GM18511 (cell line): ENCODE data around the gene IQCH.
"Not testable (repeated sequence)": the region's sequence is repeated elsewhere in the genome, so short reads cannot be mapped to it uniquely, and the experiment has no call there.

Source experiments
- ATAC-seq: cut with Tn5 transposase; IDR thresholded peaks from one replicate; pipeline ENCODE4 v1.9.1; 2021; ENCODE audit warnings: mild to moderate bottlenecking, moderate library complexity; ENCODE audit not compliant: unreplicated experiment

Gene IQCH

GRCh38 chr15:67349634-67350033, 95.0 kb downstream of the IQCH start:
- ATAC-seq, result no peak

GRCh38 chr15:67350042-67350441, 95.5 kb downstream of the IQCH start:
- no peak for ATAC-seq

DNA sequence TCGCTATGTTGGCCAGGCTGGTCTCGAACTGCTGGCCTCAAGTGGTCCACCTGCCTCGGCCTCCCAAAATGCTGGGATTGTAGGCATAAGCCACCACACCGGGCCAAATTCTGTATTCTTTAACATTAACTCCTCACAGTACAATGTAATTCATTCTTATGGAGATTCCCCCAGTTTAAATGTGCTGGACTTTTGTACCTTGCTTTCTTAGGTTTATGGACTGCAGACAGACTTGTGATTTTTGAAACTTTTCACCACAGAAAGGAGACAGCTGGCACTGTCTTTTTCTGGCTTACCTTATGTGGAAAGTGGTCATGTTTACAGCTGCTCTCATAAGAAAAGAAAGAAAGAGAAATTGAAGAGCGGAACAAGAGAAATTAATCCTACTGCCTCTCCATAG, 103.8 kb downstream of the IQCH start:
- no peak for ATAC-seq

DNA sequence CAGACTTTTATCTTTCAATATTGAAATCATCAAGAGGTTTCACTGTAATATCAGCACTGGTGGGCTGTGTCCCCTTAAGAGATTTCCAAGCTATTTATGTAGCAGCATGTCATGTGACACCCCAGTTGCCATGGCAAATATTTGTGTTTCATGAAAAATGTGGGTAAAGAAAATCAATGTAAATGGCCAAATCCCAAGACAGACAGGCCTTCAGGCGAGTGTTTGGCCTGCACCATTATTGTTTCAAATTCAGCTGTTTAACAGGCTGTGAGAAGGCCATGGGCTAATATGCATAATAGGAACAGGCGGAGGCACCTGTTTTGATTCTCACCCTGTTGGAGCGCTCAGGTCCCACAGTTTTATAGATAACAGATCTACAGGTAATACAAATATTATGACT, 104.2 kb downstream of the IQCH start:
- ATAC-seq, result no peak

DNA sequence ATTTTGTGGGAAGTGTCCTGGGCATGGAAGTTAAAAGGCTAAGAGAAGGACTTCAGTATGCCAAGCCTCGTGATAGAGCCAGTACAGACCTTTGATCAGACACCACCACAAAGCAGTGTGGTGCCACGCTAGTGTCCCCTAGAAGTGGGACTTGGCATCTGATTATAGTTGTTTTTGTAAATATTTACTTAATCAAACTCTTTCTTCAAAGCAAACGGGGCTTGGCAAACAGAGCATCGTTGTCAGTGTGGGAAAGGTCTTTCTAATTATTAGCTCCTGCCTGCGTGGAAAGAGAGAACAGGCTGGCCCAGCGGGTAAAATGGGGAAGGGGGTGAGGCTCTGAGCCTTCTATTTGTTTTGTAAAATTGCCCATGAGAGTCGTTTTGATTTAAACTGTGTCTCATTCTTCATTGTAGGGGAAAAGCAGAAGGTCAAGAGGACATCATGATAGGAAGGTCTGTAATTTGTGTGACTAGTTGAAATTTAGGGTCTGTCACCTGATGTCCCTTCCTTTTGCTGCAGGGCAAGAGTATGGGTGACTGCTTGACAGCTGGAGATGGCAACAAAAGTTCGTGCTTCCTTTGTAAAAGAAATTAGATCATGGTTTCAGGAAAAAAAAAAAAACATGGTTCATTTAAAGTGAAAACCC, 105.0 kb downstream of the IQCH start:
- ATAC-seq, result no peak

DNA sequence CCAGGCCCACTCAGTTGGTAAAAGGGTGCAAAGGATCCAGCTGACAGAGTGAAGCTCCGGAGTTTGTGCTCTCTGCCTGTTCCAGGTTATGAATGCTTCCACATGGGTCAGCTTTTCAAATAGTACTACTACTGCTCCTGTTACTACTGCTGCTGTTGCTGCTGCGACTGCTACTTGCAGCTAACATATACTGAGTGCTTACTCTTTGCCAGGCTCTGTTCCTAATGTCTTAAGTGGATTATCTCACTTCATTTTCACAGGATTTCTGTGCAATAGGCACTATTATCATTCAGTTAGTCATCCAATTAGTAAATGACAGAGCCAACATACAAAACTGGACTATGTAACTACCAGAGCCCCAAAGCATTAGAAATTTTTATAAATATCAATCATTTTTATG, 106.5 kb downstream of the IQCH start:
- no peak for ATAC-seq

DNA sequence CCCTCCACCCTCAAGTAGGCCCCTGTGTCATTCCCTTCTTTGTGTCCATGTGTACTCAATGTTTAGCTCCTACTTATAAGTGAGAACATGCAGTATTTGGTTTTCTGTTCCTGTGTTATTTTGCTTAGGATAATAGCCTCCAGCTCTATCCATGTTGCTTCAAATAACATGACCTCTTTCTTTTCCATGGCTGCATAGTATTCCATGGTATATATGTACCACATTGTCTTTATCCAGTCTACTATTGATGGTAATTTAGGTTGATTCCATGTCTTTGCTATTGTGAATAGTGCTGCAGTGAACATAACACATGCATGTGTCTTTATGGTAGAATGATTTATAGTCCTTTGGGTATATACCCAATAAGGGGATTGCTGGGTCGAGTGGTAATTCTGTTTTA, 109.1 kb downstream of the IQCH start:
- ATAC-seq, result not testable (repeated sequence)

- ATAC-seq, result no peak
Observed at GRCh38 chr15:67365994-67366393, 111.4 kb downstream of the IQCH start.

GRCh38 chr15:67366904-67367303, 112.3 kb downstream of the IQCH start:
- ATAC-seq, result no peak

GRCh38 chr15:67369359-67369998, 114.9 kb downstream of the IQCH start:
- no peak for ATAC-seq

DNA sequence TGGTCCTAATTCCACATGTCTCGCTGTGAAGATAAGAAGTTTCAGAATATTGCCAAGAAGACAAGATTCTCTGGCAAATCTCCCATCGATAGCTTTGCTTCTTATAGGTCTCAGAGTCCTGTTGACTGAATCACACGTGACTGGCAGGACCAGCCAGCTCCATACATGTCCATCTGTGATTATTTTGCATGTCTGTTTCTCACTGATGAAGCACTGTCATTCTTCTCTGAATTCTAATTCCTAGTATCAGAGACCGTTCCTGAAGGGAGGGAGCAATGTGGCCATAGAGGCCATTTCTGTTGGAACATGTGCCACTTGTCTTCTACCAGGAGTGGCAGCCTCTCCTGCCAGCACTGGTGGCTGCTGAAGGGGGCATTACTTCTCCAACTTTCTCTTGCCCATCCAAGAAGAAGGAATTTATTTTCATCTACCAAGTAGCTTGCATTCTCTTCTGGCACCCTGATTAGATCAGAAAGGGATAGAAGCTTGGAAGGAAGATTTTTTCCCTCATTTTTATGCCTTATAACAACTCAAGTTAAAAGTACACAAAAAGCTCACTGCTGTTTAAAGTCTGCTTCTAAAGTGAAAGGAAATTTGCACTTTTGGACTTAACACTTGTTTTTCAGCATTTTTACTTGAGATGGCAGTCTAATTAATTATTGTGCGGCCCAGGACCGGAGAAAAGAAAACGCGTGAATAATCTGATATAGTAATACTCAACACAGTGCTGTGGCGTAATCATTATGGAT, 115.8 kb downstream of the IQCH start:
- no peak for ATAC-seq

DNA sequence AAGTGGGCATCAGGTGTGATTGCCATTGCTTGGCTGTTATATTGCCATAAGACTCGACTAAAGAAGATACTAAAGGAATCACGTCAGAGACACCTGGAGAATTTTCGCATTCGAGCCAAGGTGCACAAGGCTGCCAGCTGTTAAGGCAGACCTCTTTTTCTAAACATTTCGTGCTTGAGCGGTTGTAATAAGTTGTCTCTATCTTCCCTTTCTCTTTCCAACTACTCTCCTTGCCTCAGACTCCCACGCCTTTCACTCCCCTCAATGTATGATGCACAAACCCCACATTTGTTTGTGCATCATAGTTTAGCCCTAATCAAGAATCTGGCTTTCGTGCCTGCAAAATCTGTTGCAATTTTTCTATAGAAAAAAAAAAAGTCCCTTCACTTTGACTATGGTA, 118.0 kb downstream of the IQCH start:
- no peak for ATAC-seq

GRCh38 chr15:67372986-67373675, 118.5 kb downstream of the IQCH start:
- ATAC-seq, result no peak

DNA sequence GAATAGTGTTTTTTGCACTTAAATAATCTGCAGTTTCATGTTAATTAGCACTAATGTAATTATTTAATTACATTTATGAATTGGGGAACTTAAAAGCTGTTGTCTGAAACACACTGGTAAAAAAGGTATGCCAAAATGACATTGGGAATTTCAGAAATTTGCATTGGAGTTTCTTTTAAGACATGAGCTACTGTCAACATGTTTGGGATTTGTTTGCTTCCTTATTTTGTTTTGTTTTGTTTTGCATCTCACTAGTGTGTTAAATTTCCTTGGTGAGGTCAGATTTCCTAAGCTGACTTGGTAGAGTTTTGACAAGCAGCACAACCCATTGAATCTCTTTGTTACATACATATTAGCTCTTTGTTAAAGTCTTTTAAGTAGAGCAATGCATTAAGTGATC, 119.4 kb downstream of the IQCH start:
- ATAC-seq, result no peak

DNA sequence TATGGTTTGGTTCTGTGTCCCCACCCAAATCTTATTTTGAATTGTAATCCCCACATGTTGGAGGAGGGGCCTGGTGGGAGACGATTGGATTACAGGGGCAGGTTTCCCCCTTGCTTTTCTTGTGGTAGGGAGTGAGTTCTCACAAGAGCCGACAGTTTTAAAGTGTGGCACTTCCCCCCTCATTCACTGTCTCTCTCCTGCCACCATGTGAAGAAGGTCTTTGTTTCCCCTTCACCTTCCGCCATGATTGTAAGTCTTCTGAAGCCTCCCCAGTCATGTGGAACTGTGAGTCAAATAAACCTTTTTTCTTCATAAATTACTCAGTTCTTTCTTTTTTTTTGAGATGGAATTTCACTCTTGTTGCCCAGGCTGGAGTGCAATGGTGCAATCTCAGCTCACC, 124.9 kb downstream of the IQCH start:
- ATAC-seq, result no peak

DNA sequence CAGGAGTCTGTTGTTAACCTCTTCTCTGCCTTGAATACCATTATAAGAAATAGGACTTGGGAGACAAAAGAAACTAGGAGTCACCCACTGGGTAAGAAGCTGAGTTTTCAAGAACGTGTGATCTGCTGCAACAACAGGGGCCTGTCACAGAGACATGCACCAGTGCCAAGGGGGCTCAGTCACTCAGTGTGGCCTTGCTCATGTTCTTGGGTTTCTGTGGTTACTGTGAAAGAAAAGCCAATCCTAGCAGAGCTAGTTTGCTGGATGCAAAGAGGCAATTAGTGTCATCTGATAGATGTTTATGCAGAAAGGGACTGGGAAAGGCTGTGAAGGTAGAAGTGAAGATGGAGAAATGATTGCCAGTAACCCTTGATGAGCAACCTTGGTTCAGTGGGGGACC, 126.3 kb downstream of the IQCH start:
- ATAC-seq, result no peak

GRCh38 chr15:67381416-67382045, 126.9 kb downstream of the IQCH start:
- no peak for ATAC-seq

DNA sequence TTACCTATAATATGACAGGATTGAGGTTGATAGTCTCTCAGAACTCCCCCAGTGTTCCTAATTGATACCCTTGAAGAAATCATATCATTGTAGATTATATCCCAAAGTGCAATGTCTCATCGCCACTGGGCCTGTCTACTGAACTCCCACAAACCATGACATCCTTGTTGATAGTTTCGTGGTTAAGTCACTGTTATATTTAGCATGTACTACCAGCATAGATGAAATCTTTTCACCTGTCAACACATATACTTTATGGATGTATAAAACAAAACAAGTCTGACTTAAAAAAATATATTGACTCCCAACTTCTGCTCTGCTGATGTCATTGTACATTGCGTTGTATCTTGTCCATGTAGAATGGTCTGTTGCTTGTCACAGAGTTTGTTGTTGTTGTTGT, 128.1 kb downstream of the IQCH start:
- ATAC-seq, result no peak

- ATAC-seq, result no peak
Observed at GRCh38 chr15:67383899-67384298, 129.3 kb downstream of the IQCH start.

GRCh38 chr15:67384761-67385160, 130.2 kb downstream of the IQCH start:
- ATAC-seq, result no peak

GRCh38 chr15:67385971-67386370, 131.4 kb downstream of the IQCH start:
- ATAC-seq, result no peak
